Heart right ventricle (tissue), 16 donors: Measurements from ENCODE around the gene SFXN2. TPM values are rescaled to one million over a fixed set of nuclear protein-coding genes. Genes with fewer than 3 reads are reported as not detected.

Source experiments
- ATAC-seq, 8 donors: fragments of 200-7000 bp; cut with Tn5 transposase; one replicate each; pipeline ENCODE4 v1.9.1; 2020; ENCODE audit warnings: mild to moderate bottlenecking in 8 of 8, moderate library complexity in 8 of 8, moderate number of reproducible peaks in 1 of 8
- DNase-seq, 2 donors: peaks; one replicate each; pipeline ENCODE4 v3.0.0-alpha.2; 2020
- H3K27ac ChIP-seq, 10 donors: fragments of 200-600 bp; sonication (generic) in 2 of 10; one replicate each; pipeline versions ENCODE4 v1.5.0 to v1.8.0; 2020 to 2022; ENCODE audit warnings: mild to moderate bottlenecking in 3 of 10
- H3K27me3 ChIP-seq, 7 donors: fragments of 200-600 bp; one replicate each; pipeline ENCODE4 v1.8.0; 2021 to 2022; ENCODE audit warnings: mild to moderate bottlenecking in 2 of 7
- H3K36me3 ChIP-seq, 9 donors: fragments of 200-600 bp; sonication (generic) in 1 of 9; one replicate each; pipeline versions ENCODE4 v1.5.0 to v1.8.0; 2020 to 2022; ENCODE audit warnings: mild to moderate bottlenecking in 2 of 9
- H3K4me1 ChIP-seq, 9 donors: fragments of 200-600 bp; sonication (generic) in 1 of 9; one replicate each; pipeline versions ENCODE4 v1.5.0 to v1.8.0; 2020 to 2022; ENCODE audit warnings: mild to moderate bottlenecking in 4 of 9
- H3K4me3 ChIP-seq, 10 donors: fragments of 200-600 bp; sonication (generic) in 2 of 10; one replicate each; pipeline versions ENCODE4 v1.5.0 to v1.8.0; 2020 to 2022; ENCODE audit warnings: mild to moderate bottlenecking in 7 of 10, moderate library complexity in 2 of 10
- H3K9me3 ChIP-seq, 11 donors: fragments of 200-600 bp in 10 of 11; sonication (generic) in 2 of 11; one replicate each; pipeline versions ENCODE4 v1.5.0 to v1.8.0; 2013 to 2022; ENCODE audit warnings: mild to moderate bottlenecking in 2 of 11, control low read depth in 1 of 11, moderate library complexity in 1 of 11
- WGBS, 2 donors: extraction: QIAGEN DNeasy Blood & Tissue Kit; methylation state at CpG; one replicate each; pipeline ENCODE4 v1.1.7; 2013; ENCODE audit warnings: inconsistent platforms in 1 of 2; 5-methylcytosine and 5-hydroxymethylcytosine counted together
- intact Hi-C, 10 donors: fragments of 100-400 bp; cut with DNase I; formaldehyde crosslinking; loops; one replicate each; pipeline versions ENCODE4 v1.11.1 to v1.14.2; 2022
- polyA plus RNA-seq, 2 donors: library from polyadenylated mRNA; stranded (reverse); fragments of 200-250 nt; gene quantifications; one replicate each; pipeline ENCODE4 v1.2.3, GENCODE V29; 2013
- total RNA-seq, 10 donors: library from RNA; stranded (reverse); fragmentation: NEBNext Ultra II Directional in 3 of 10; extraction: Animal tissue kit (Norgen Biotek cat#: 25700) in 3 of 10; gene quantifications; one replicate each; pipeline versions ENCODE4 v1.2.1 to v1.2.4, GENCODE V29; 2021 to 2023
- TF ChIP-seq, protein P1 (sequence below), 9 donors: fragments of 200-600 bp; sonication (generic) in 2 of 9; IDR thresholded peaks; one replicate each; pipeline versions ENCODE4 v1.5.0 to v1.8.0; 2021 to 2022; ENCODE audit warnings: antibody characterized with exemption in 9 of 9, mild to moderate bottlenecking in 5 of 9, moderate library complexity in 1 of 9
- donor health status: Arrhythmogenic right ventricular cardiomyopathy.
- donor health status: ischemic (EF 13 %, LVEDD 7.1; RV severe dilation, severe dysfunction).
- donor health status: healthy with polysubstance abuse.
- donor health status: DM: no; HTN: yes; CAD: no.
- donor health status: DM: no; HTN: no; CAD: no.
- donor health status: ischemic (EF 25% LVEDD 6.9; RV normal size, moderate dysfunction).
- donor health status: ischemic (EF 25% LVEDD 5.7; RV mildly dilated, moderate dysfunction).
- donor health status: healthy.
- donor health status: DM: yes; HTN: yes; CAD: no.
- donor health status: Ischemic cardiomyopathy.
- donor health status: ischemic (EF 35%, LVEDD 5.7; RV mildly dilated, moderate dysfunction).
- donor health status: nonischemic (EF 11% LVEDD 7.7; RV severe dilation, severe dysfunction).
- donor health status: DM: yes; HTN: yes; CAD: no.
- donor health status: PGD.
- donor health status: ischemic (EF 29% LVEDD 5.4; RV normal size, mild dysfunction).
- donor health status: nonischemic (EF 23%, LVEDD 6.1; RV moderate dilation, normal function).

SFXN2 gene
- total and polyA plus RNA-seq, 12 donors: 0.89 to 4.5 (median 2.5) TPM

DNA sequence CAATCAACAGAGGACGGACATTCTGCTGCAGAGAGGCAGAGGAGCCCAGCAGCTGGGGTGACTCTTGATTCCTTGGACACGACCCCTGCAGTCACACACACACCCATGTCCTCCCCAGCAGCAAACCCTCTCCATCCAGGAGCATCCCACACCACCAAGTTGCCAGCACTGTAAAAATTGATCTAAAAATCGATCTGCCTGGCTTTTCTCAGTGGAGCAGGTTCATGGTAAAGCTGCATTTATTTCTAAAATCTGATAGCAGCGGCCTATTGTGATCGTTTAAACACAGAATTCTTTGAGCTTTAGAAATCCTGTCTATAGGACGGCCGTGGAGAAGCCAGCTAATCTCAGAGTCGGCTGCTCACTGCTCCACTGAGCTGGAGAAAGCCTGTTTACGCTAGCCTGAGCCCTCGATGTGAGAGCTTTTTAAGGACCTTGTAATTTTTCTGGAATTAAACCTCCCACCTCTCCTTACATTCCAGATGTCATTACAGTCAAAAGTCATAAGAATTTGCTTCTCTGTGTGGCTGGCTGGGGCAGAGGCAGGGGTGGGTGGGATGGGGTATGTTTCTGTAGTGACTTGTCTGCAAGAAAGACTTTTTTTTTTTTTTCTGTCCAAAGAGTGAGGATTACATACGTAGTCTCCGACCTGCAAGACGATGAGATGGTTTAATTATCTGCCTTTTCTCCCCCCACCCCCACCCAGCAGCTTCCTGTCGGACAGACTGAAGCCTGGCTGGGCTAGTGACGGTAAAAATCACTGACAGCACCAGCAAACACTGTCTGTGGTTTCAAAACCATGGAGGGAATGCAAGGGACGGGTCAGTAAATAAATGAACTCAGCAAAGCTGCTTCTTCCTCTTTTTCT lies 38.5 kb upstream of the SFXN2 start:
- Histone ChIP-seq H3K9me3 (no peaks in the 10 kb centered on the region), H3K36me3 (no peaks in the 10 kb centered on the region), H3K27ac (peak overlapping the region in 9 of 10 donors; percentile 77 to 93 (median 87)), H3K4me1 (peaks cover 14 to 84% (median 70%) of the 10 kb centered on the region in 9 donors), H3K4me3 (peak overlapping the region in 1 of 10 donors; percentile 10), H3K27me3 (no peaks in the 10 kb centered on the region)
- peak in 1 of 2 donors; percentile 50 for DNase-seq
- intact Hi-C loops: loop anchor here in 4 of 10 donors (2.0 to 5.0 kb wide), 2 partner anchors 29 to 36 kb away; partner anchors contain the start of genes ARL3 (in 4 of the 4) and SFXN2 (in 4 of the 4)
- peak in 2 of 8 donors; percentile 10 to 28 for ATAC-seq
- 52 to 57% methylated on average over 16 of the region's 16 CpGs for WGBS, 2 donors
- TF ChIP-seq, protein P1, sequence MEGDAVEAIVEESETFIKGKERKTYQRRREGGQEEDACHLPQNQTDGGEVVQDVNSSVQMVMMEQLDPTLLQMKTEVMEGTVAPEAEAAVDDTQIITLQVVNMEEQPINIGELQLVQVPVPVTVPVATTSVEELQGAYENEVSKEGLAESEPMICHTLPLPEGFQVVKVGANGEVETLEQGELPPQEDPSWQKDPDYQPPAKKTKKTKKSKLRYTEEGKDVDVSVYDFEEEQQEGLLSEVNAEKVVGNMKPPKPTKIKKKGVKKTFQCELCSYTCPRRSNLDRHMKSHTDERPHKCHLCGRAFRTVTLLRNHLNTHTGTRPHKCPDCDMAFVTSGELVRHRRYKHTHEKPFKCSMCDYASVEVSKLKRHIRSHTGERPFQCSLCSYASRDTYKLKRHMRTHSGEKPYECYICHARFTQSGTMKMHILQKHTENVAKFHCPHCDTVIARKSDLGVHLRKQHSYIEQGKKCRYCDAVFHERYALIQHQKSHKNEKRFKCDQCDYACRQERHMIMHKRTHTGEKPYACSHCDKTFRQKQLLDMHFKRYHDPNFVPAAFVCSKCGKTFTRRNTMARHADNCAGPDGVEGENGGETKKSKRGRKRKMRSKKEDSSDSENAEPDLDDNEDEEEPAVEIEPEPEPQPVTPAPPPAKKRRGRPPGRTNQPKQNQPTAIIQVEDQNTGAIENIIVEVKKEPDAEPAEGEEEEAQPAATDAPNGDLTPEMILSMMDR (IDR thresholded peaks at IDR 0.05): no peak

DNA sequence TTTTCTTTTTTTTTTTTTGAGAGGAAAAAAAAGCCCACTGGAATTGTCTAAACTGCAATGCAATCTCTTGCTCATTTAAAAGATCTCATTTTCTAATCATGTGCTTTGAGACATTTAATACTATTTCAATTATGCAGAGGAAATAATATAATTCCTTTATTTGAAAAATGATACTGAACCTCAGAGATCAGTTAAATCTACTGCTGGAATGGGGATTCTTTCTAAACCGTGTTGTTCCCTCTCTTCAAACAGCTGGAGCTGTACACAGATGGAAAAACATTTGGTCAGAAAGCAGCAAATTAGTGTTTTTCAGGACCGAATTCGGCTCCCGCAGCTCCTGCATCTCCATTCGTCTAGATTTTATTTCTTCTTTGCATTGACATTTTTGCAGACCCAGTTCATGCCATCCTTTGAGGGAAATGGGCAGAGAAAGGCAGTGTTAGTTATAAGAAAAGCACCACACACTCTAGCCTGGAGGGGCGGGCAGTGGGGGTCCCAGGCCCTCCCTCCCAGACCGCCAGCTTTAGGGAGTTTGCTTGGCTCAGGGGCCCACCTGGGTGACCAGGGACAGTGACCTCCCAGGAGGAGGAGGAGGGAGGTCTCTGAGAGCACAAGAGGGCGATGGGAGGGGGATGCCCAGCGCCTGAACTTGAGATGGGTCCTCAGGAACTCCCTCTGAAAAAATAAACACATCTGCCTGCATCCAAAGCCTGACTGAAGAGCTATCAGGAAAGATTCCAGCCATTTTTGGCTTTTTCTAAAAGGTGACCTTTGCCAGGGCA lies 37.7 kb upstream of the SFXN2 start:
- intact Hi-C loops: loop anchor here in 4 of 10 donors (2.0 to 5.0 kb wide), 2 partner anchors 30 to 36 kb away; partner anchors contain the start of genes ARL3 (in 4 of the 4) and SFXN2 (in 4 of the 4)
- ATAC-seq: no peak
- Histone ChIP-seq H3K4me3 (no peak overlapping the region), H3K36me3 (peaks cover 0 to 8% (median 0%) of the 10 kb centered on the region in 9 donors), H3K27me3 (no peaks in the 10 kb centered on the region), H3K27ac (peak overlapping the region in 9 of 10 donors; percentile 9 to 93 (median 84)), H3K4me1 (peaks cover 14 to 78% (median 70%) of the 10 kb centered on the region in 9 donors), H3K9me3 (no peaks in the 10 kb centered on the region)
- WGBS, 2 donors: 78 to 79% methylated on average over 9 of the region's 9 CpGs
- DNase-seq: no peak
- TF ChIP-seq, protein P1 (IDR thresholded peaks at IDR 0.05): no peak

DNA sequence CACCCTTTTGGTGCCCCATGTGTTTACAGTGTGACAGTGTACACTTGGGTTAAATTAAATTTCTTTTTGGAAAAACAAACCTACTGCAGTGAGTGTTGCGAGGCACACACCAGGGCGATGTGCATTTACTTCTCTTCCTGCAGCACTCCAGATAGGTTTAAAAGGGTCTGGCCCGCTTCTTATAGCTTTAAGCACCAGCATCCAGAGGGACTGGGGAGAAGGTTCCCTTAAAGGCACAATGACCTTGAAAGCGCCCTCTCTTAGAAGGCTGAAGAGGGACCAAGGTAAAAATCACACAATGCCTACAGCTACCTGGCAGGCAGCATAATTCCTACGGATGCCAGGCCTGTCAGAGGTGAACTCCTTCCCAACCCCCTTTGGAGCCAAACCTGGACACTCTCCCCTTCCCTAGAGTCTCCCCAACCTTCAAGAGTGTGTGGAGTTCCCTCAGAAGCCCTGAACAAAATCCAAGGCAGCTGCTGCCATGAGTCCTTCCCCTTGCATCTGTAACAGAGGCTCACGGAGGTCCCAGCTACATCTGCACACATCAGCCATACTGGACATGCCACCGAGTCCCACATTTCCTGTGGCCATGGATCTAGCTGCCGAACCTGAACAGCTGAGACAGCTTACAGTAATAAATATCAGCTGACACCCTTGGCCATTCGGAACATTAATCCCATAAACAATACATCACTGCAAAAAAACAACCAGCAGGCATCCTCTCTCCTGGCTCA lies 36.9 kb upstream of the SFXN2 start:
- Histone ChIP-seq H3K36me3 (peaks cover 0 to 15% (median 0%) of the 10 kb centered on the region in 9 donors), H3K27ac (peak overlapping the region in 9 of 10 donors; percentile 9 to 93 (median 64)), H3K9me3 (no peaks in the 10 kb centered on the region), H3K4me3 (no peak overlapping the region), H3K4me1 (peaks cover 14 to 71% (median 68%) of the 10 kb centered on the region in 9 donors), H3K27me3 (no peaks in the 10 kb centered on the region)
- ATAC-seq (no peak), DNase-seq (no peak)
- 74 to 75% methylated on average over 9 of the region's 9 CpGs for WGBS, 2 donors
- intact Hi-C loops: loop anchor here in 4 of 10 donors (2.0 to 5.0 kb wide), 2 partner anchors 31 to 35 kb away; partner anchors contain the start of genes ARL3 (in 4 of the 4) and SFXN2 (in 4 of the 4)
- TF ChIP-seq, protein P1 (IDR thresholded peaks at IDR 0.05): no peak
